HG03571 (cell line): ENCODE data around the gene NBAS.
"Not testable (repeated sequence)": the region's sequence is repeated elsewhere in the genome, so short reads cannot be mapped to it uniquely, and the experiment has no call there.

Experiments
- ATAC-seq: cut with Tn5 transposase; IDR thresholded peaks from one replicate; pipeline ENCODE4 v1.9.1; 2021; ENCODE audit not compliant: unreplicated experiment

Gene NBAS

DNA sequence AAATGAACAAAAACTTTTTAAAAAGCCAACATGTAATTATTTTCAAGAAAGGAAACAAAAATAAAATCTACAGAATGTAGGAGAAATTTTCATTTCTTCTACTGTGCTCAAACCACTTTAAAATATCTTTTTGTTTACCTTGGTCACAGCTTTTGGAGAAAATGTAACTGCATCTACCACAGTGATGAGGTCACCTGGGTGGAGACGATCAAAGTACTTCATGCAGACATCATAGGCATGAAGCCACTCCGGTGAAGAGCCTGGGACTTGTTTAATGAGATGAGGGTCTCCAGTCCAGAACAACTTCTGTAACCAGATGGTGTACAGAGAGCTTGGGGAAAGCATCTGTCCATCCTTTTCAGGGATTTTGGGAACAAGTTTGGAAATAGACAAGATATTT is 285.8 kb downstream of the NBAS start:
- ATAC-seq, result no peak

DNA sequence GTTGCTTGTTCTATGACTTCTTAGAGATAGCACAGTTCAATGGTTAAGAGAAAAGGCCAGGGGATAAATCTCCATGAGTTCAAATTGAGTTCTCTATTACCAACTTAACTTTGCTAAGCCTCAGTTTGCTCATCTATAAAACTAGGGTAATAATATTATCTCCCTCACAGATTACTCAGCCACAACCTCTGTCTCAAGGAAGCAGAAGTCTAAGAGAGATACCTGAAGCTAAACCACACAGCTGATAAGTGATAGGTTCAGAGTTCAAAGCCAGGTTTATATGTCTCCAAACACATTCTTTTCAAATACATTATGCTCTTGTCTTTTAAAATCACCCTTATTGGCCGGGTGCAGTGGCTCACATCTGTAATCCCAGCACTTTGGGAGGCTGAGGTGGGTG is 287.7 kb downstream of the NBAS start:
- ATAC-seq, result no peak

- ATAC-seq, result no peak
Observed at GRCh38 chr2:15272942-15273341, 288.2 kb downstream of the NBAS start.

DNA sequence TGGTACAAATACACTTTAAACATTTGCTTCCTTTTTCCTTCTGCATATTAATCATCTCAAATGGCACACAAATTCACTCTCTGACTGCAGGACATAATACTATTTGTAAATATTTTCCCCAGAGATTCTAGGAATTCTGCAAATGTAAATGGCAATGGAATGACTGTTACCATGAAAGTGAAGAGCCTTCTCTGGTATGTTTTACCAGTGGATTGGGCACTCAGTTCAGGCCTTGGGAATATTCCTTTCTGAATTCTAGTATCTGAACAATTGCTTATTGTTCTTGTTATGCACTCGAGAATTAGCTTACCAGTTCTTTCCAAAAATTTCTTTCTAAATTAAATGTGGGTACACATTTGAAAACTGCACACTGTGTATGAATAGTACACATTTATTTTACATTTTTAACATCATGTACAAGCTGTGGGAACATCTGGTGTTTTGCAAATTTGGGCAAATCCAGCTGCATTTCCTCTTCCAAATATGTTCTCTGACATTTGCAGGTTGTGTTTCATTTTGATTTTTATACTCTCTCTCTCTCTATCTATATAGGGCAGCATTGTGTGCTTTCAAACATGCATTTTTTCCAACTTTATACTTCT is 289.1 kb downstream of the NBAS start:
- no peak for ATAC-seq

- ATAC-seq, result no peak
Observed at GRCh38 chr2:15271276-15271675, 289.9 kb downstream of the NBAS start.

GRCh38 chr2:15269043-15269442 is 292.1 kb downstream of the NBAS start:
- ATAC-seq, result no peak

DNA sequence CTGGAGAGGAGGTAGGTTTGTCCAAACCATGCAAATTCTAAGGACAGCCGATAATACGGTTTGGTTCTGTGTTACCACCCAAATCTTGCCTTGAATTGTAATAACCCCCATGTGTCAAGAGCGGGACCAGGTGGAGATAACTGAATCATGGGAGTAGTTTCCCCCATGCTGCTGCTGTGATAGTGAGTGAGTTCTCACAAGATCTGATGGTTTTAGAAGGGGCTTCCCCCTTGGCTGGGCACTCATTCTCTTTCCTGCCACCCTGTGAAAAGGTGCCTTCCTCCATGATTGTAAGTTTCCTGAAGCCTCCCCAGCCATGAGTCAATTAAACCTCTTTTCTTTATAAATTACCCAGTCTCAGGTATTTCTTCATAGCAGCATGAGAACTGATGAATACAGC is 295.2 kb downstream of the NBAS start:
- ATAC-seq, result no peak

DNA sequence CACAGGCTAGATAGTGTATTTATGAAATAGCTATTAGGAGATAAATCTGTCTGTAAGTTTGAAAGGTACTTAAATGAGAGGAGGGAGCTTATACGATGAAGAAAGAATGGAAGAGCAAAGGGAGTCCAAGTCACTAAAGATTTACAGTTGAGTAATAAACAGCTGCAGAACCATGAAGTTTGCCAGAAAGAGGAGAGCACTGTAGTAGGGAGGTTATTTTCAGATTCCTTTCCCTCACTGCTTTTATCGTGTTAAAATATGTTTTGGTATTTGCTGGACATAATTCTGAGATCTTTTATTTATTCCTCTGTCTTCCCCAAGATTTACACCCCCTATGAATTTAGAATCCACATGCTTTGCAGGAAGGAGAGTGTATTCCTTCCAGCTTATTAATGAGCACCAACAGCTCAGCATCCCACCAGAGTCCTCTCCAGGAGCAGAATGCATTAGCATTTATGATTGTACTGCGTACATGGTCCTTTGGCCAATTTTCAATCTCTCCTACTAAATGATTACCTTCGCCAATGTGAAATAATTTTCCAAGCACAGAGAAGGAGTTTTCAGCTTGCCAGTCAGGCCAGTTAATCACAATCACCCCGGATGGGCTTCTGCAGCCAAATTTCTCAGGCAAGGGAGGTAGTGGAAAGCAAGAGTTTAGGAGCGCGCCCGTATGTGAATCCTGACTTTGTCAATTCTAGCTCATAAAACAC is 297.0 kb downstream of the NBAS start:
- ATAC-seq, result no peak

GRCh38 chr2:15262792-15263191 is 298.3 kb downstream of the NBAS start:
- ATAC-seq, result no peak

DNA sequence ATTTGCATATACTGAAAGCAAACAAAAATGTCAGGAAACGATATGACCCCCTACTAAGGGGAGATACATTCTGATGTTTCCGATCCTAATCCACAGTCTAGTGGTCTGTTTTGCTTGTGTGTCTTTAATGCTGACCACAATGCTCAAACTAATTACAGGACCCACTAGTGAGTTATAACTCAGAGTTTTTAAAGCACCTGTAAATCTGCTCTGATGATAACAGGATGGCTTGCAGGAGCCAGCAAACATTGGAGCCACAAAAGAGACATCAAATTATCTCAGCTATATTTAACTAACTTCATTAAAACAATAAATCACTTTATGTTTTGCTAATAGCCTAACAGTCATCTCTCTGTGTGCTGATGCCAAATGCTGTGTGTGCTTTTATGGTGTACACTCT is 300.3 kb downstream of the NBAS start:
- ATAC-seq, result no peak

DNA sequence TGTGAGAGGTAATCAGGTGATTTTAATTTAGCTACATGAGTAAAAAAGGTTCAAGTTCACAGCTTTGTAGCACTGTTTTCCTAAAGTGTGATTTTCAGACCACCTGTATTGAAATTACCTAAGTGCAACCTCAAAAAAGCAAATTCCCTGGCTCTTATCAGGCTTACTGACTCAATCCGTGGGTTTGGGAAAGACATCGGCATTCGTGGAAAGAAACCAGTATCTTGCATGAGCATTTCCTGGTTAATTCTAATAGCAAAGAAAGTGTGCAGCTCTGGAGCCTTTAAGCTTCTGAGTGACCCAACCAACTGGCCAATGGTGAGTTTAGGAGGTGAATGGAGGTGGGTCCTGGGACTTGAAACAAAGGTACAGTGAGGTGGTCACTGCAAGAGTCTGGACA is 300.9 kb downstream of the NBAS start:
- no peak for ATAC-seq

- no peak for ATAC-seq
Observed at GRCh38 chr2:15259356-15259756, 301.8 kb downstream of the NBAS start.

- ATAC-seq, result not testable (repeated sequence)
Observed at GRCh38 chr2:15258385-15258784, 302.7 kb downstream of the NBAS start.

GRCh38 chr2:15253835-15254286 is 307.3 kb downstream of the NBAS start:
- ATAC-seq, result no peak

DNA sequence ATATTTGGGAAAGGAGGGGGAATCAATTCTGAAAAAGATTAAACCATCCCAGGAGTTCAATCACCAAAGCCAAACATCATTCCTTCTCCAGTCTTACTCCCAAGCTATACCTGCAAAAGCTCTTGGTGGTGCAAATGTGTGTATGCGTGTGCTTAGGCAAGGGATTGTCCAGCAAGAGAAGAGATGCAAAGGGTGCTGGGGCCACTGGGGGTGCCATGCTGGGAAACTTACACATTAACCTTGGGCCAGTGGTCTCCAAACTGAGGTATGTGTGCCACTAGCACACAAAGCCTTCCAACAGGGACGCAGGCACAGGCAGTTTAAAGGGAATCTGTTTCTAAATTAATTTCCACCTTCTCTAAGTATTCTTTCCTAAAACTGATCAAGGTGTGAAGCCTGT is 307.9 kb downstream of the NBAS start:
- no peak for ATAC-seq

DNA sequence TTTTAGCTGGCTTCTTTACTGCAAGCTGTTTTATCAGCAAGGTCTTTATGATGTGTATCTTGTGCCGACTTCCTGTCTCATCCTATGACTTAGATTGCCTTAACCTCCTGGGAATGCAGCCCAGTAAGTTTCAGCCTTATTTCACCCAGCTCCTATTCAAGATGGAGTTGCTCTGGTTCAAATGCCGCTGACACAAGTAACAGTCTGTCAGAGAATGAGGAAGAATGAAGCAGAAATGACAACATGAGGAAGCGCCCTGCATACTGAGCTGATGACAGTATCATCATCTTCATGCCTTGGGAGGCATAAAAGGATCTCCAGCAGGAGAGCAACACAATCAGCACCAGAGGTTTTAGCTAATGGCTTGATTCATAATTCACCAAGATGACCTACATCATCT is 309.4 kb downstream of the NBAS start:
- no peak for ATAC-seq

GRCh38 chr2:15250946-15251345 is 310.2 kb downstream of the NBAS start:
- not testable (repeated sequence) for ATAC-seq

DNA sequence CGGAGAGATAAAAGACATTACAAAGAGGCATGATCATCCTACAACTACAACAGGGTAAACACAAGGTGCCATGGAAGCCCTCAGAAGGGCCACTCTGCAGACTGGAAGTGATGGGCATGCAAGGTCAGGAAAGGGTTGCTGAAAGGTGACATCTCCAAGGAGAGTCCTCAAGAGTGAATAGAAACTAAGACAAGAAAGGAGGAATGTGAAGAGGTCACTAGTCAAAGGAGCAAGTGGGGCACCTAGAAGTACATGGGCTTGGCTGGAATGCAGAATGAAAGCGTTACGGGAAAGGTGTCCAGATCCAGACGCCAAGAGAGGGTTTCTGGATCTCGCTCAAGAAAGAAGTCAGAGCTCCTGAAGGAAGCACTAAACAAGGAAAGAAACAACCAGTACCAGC is 314.3 kb downstream of the NBAS start:
- ATAC-seq, result no peak

- no peak for ATAC-seq
Observed at GRCh38 chr2:15243762-15244161, 317.4 kb downstream of the NBAS start.

DNA sequence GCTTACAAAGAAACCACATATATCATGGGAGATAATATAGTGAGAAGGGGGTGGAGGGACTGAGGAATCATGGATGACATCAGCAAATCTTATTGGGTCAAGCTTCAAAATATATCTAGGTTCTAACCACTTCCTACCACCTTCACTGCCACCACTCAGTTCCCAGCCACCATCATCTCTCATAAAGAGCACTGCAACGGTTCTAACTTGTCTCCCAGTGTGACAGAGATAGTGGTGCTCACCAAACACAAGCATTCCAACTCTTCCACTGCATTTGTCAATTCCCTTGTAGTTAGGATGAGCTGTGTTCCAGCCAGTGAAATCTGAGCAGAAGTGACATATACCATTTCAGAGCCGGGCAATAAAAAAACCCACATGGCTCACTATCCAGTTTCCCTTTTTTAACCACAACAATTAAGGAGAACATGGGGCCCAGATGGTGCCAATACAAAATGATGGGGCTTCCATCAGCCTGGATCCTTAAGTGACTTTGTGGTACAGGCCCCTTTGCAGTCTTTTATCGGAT is 318.1 kb downstream of the NBAS start:
- ATAC-seq, result no peak

DNA sequence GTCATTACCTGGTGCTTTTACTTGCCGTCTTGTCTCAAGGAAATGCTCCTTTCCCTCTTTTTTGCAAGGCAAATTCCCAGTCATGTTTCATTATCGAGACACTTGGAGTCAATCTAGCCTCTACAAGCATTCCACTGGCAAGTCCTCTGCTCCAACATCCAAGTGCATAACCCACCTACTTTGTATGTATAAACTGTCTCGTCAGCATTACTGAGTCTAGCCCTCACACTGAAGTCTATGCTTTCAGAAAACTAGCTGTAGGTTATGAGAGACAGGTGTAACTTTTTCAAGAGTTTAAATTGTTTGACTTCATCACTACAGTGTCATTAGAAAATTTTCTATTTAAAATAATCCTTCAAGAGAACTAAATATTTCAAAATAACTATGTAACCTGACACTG is 319.2 kb downstream of the NBAS start:
- no peak for ATAC-seq

DNA sequence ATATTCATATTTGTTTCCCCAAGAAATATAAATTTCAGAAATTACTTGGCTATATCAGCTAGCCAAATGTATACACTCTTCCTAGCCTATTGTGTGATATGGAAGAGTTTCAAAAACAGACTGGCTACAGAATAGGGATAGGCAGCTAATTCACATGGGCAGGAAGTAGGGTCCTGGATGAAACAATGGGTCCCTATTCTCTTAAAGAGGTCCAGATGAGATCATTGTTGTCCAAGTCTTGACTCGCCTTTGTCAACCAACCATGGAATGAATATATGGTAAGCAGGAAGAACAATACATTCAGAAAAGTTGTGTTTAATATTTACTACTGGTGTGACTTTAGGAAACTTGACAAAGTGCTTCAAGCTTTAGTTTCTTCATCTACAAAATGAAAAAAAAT is 319.9 kb downstream of the NBAS start:
- no peak for ATAC-seq

DNA sequence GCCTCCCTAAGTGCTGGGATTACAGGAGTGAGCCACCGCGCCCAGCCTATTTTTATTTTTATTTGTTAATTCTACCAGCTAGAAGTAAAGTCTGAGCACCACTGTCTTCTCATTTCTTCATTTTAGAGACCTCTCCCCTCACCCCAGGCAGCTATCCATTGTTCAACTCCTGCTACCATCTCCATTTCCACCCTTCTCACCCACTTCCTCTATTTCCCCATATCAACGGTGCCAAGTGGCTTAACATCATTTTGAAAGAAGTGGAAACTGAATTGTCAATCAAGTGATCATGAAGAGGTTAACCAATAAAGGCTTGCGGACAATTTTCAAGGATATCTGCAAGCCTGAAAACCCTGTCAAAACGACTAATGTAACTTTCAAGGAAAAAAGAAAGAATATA is 323.1 kb downstream of the NBAS start:
- ATAC-seq, result no peak
